22Rv1 (cell line): ENCODE measurements around the gene PIGO.

Source experiments
- CTCF ChIP-seq: fragments of 450-650 bp; IDR thresholded peaks from 2 replicates; pipeline ENCODE4 v1.5.1; 2017; ENCODE audit warnings: mild to moderate bottlenecking
- ZFX ChIP-seq: fragments of 450-650 bp; IDR thresholded peaks from 2 replicates; pipeline ENCODE4 v1.6.1; 2017; ENCODE audit warnings: antibody characterized with exemption, borderline replicate concordance

GRCh38 chr9:35089434-35089833 lies 7.0 kb downstream of the PIGO start:
- no peak for TF ChIP-seq CTCF
- TF ChIP-seq ZFX, result no peak
